OCI-M1 (cell line): Measurements from ENCODE around the gene BLTP2.
A peak's percentile ranks its signal among the peaks of the same experiment; 100 is the strongest.

Experiments used
- DNase-seq: peaks from one replicate; lab custom pipeline; 2025; lab: John Stamatoyannopoulos, UW

The BLTP2 gene

DNA sequence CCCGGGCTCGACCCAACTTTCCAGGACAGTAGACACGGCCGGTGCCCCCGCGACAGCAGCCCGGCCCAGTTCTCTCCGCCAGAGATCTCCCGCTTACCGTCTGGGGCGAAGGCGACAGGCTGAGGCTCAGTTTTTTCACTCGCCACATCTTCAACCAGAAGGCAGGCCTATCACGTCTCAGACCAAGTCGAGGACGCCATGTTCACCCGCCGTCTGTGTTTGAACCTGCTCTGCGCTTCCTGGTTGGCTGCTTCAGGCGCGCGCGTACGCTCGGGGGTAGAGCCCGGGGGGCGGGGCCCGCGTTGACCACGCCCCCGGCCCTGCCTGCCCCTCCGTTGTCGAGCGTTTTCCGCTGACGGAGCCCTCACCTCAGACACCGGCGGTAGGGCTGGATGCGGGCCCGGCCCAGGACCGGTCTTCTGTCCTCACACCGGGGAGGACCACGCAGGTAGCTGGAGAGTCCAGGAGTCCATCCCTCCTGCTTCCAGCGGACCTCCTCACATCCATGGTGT is 46.1 kb downstream of the BLTP2 start, which contains the start of gene SPAG5:
Gene SPAG5, minus strand, starts transcription at position 227 of the 512 bp plus-strand sequence. Its CDS starts 79 bp downstream, at position 148.
- peak; percentile 99 for DNase-seq

DNA sequence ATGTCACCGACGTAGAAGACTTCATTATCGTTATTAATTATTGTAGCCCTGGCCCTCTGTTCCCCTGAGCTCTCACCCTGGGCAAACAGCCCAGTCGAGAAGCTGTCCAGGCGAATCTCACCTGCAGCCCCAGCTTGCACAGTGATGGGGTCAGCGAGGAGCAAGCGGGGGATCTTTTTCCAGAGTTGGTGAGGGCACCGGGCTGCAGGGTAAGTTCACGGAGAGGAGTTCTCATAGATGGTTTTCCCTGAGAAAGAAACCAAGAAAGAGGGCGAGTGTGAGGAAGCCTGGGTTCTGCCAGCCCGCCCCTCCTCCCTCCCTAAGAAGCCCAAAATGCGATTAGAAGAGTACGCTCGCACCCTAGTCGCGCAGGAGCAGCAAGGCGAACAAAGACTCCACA is 46.6 kb downstream of the BLTP2 start:
- no peak for DNase-seq

DNA sequence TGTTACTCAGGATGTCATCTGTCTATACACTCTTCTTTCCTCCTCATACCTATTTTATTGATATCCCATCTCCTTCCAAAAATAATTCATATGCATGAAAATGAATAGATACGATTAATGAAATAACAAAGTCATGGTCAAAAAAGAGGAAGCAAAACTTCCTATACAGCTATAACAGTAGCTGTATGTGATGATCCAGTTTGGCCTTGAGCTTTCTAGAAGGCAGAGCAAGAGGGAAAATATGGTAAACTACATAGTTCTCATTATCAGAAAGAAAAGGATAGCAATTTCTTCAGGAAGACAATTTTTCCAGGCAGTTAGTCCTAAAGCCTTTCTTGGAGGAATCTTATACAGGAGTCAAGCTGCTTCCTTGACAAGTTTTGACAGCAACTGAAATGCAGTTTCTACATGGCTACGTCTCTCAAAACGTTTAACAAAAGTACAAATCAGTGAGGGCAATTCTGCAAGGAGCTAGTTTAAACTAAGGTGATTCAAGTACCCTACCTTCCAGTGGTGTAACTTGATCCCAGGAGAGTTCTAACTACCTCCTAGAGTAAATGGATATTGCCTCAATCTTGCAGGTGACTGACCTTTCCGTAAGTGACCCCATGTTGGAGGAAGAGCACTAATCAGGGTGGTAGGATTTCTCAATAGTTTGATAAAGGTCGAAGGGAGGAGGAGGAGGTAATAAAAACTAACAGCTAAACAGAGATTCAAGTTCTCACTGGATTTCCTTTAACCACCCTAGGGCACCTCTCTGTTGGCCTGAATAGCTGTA is 47.2 kb downstream of the BLTP2 start:
- peak; percentile 54 for DNase-seq
